Tongue (tissue), 2 donors: ENCODE results near the gene GPR153. TPM values are rescaled to one million over a fixed set of nuclear protein-coding genes. Genes with fewer than 3 reads are reported as not detected.
"Not testable (repeated sequence)": the region's sequence is repeated elsewhere in the genome, so short reads cannot be mapped to it uniquely, and the experiment has no call there.

Experiments
- DNase-seq: peaks from one replicate; pipeline ENCODE4 v3.0.0-alpha.2; 2015
- total RNA-seq: library from RNA; depleted of rRNA; stranded (reverse); fragments of >200 nt; gene quantifications from one replicate; pipeline ENCODE4 v1.2.3, GENCODE V29; 2014

The GPR153 gene
- 13.7 TPM for total RNA-seq

DNA sequence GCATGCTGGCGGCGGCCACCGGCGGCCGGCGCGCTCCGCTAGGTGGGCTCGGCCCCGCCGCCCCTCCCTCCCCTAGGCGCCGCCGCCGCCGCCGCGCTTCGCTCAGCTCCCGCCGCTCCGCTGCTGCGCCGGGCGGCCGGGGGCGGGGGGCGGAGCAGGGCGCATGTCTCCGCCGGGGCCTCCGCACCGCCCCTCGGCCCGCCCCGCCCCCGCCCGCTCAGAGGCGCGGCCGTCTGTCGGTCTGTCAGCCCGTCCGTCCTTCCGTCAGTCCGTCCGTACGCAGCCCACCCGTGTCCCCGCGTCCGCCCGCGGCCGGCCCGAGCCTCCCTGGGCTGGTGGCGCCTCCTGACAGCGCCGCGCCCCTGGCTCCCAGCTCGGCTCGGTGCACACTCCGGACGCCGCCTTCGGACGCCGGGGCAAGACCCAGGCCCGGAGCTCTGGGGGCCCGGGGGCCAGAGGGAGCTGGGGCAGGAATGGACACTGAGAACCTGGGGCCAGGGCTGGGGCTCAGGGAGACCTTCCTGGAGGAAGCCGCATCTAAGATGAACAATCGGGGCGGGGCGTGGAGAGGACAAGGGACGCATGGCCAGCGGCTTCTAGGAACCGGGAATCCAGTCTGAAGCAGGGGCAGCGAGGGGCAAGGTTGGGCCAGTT lies at the start of gene GPR153:
TSS of gene GPR153 (minus strand) at position 138 of the 654 bp plus-strand sequence. CDS start 6,193 bp downstream, outside the sequence.
- peak; percentile 78 for DNase-seq

DNA sequence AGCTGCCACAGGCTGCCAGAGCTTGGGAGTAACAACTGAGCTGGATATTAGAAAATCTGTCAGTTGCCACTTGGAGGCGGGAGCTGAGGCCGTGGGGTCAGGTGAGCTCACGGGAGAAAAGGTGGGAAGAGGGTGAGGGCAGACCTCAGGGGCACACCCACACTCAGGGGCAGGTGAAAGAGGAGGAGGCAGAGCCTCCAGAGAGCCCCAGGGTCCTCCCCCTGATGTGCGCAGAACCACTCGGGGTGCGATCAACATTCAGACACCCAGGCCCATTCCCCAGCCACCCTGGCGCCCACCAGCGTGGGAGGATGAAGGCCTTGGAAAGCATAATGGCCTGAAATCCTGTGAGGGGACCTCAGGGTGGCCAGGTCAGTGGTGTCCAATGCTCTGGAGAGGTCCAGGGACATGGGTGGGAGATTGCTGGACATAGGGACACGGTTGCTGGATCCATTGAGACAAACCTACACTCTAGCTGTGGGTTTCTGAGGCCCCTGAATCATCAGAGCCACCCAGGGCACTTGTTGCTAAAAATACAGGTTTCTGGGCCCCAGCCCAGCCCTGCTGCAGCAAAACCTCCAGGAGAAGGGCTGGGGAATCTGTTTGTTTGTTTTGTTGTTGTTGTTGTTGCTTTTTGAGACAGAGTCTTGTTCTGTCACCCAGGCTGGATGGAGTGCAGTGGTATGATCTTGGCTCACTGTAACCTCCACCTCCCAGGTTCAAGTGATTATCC lies 49.4 kb upstream of the GPR153 start:
- DNase-seq: no peak

DNA sequence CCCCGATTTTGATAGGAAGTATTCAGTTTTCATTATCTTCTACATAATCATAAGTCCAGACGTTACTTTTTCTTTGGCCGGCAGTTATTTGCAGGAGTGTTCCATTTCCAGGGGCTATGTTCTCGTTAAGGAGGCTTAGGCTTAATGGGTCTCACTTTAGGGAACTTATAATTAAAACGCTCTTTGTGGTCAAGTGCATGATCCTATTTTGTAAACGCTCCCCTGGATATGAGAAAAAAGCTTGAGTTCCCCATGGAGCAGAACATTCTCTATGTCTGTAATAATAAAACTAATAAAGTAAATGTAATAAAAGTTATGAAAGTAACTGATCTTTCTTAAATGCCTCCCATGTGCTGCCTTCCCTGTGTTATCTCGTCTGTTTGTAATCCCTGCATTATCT lies 48.7 kb upstream of the GPR153 start:
- no peak for DNase-seq

DNA sequence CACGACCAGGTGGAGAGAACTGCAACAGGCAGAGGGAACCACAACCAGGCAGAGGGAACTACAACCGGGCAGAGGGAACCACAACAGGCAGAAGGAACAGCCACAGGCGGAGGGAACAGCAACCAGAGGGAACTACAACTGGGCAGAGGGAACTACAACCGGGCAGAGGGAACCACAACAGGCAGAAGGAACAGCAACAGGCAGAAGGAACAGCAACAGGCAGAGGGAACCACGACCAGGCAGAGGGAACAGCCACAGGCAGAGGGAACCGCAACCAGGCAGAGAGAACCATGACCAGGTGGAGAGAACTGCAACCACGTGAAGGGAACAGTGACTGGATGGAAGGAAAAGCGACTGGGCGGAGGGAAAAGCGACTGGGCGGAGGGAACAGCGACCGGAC lies 47.6 kb upstream of the GPR153 start:
- no peak for DNase-seq

DNA sequence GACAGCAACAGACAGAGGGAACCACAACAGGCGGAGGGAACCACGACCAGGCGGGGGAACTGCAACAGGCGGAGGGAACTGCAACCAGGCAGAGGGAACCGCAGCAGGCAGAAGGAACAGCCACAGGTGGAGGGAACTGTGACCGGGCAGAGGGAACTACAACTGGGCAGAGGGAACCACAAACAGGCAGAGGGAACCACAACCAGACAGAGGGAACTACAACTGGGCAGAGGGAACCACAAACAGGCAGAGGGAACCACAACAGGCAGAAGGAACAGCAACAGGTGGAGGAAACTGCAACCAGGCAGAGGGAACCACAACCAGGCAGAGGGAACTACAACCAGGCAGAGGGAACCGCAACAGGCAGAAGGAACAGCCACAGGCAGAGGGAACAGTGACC lies 46.8 kb upstream of the GPR153 start:
- not testable (repeated sequence) for DNase-seq

DNA sequence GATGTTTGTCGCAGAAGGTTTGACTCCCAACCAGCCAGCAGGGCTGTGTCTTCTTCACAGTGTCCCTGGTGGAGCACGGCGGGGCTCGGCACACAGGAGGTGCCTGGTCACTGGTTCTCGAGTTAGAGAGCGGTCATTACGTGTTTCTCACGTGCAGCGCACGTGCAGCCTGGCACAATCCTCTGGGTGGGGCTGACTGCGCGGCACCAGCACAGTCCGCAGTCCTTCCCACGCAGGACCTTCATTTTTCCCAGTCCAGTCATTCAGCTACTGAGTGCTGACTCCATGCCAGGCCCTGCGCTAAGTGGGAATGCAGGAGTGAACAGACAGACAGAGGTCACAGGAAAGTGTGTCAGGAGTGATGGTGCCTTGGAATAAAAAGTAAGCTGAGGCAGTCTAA lies 46.2 kb upstream of the GPR153 start:
- DNase-seq: no peak

DNA sequence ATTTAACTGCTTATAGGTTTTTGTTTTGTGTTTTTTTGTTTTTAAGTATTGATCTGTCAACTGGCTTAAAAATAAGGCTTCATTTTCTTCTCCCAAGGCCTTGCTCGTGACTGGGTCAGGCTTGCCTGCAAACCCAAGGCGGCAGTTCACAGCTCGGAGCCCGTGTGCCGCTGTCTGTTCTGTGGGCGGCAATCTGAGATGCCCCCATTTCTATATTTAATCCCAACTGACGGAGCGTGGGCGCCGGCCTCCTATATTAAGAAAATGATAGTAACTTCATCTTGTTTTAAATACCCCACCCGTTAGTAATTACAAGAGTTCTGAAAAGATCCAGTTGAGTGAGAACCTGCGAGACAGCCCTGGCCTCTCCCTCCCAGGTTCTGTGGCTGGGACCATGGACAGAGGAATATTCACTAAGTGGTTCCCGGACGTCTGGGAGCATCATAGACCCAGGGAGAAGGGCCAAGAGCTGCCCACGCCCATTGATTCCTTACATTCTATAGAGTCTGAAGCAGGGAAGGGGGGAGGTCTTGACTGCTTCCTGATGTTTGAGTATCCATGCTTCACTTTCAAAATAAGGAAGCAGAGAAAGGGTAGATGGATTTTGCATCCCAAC lies 42.6 kb upstream of the GPR153 start:
- DNase-seq: peak; percentile 45

DNA sequence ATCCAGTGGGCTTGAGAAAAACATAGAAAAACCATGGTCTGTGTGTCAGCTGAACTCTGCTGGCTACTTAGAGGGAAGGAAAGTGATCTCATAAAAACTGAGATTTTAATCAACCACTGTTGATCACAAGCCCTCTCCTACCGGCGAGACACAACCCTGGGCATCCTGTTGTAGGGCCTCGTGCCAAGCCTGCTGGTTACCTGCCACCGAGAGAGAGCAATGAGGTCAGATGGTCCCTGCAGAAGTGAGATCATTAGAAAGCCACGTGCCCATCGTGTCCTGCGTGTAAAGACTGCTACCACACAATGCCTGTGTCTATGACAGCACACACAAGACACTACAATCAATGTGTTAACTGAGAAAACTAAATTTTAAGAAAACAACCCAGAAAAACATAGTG lies 41.7 kb upstream of the GPR153 start:
- DNase-seq: no peak

DNA sequence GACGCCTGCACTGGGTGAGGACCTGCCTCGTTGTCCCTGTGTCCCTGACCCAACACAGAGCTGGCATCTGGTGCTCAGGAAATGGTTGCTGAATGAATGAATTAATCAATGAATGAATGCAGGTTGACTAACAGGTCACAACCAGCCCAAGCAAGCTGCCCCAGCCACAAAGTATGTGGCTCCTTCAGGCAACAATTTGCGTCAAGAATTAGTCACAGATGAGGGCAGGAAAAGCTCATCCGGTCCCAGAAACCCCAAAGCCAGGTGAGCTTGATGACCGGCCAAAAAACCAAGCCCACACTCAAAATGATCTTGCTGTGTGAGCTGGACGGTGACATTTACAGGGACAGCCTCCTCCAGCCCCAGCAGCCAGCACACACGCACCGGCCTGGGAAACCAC lies 40.6 kb upstream of the GPR153 start:
- DNase-seq: no peak

DNA sequence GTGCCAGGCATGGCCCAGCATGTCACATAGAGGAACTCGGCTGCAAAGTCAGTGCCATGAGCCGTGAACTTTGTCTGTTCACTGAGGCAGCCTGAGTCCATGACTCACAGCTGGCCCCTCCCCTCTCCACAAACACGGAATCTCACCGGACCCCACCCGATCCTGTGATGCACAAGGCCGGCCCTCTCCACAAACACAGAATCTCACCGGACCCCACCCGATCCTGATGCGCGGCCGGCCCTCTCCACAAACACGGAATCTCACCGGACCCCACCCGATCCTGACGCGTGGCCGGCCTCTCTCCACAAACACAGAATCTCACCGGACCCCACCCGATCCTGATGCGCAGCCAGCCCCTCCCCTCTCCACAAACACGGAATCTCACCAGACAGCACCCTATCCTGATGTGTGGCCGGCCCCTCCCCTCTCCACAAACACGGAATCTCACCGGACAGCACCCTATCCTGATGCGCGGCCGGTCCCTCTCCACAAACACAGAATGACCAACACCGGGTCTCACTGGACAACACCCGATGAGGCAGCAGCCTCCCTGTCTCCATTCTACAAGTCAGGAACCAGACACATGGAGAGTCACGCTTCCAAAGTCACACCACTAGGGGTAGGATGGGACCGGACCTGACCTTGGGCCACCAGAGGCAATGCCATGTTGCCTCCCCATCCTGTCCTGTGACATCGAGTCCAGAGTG lies 39.6 kb upstream of the GPR153 start:
- no peak for DNase-seq

DNA sequence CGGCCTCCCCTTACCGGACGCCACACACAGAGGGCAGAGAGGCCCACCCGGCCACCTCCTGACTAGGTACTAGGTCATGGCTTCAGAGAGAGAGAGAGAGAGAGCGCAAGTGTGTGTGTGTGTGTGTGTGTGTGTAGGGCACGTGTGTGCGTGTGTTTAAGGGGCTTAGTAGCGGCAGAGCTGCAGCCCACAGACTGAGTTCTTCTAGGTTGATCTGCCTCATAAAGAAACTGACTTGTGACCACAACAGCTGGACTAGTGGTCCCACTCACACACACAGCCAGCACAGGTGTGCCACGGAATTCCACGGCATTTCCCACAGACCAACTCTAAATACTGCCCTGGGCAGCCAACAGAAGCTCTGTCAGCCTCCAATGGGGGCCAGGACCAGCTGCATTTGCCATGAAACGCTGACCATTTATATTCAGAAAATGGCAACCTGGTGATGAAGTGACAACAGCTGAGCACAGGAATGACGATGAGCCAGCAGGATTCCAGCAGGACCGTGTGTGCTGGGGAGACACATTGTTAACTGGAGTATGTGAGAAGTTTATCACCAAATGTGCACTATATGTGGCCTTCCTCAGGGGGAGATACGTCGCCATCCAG lies 38.8 kb upstream of the GPR153 start:
- DNase-seq: peak; percentile 66

DNA sequence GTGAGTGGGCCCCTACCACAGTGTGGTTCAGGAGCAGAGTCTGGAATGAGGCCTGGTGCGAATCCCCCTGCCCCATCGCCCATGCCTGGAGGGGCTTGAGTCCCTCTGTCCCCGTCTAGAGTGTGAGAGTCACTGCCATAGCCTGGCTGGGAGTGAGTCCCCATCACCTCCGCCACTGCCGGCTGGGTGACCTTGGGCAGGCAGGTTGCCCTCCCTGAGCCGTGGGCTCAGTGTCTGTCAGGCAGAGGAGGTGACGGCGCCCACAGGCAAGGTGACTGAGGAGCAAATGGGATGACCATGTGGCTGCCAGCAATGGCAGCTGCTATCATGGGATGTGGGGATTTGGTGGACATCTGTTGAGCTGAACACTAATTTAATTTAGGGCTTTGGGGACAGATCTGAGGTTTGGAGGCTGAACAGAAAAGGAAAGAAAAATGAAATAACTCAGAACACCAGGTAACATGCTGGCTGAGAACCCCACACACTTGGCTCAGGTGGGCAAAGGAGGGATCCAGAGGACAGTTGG lies 38.1 kb upstream of the GPR153 start:
- DNase-seq: no peak

DNA sequence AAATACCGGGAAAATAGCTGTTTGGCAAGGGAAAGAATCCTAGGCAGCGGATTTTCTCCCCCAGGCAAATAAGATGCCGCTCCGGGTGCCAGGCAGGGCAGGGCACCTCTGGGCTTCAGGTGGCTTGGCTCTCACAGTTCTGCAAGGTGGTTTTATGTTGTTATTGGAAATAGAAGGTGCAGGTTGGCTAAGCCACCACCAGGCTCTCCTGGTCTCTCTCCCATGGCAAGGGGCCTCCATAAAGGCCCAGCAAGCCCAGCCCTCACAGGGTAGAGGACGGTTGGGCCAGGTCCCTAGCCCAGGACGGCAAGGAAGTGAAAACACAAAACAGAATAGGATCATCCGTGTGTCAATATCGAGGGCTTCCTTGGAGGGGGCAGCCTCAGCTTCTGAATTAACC lies 37.6 kb upstream of the GPR153 start:
- no peak for DNase-seq

DNA sequence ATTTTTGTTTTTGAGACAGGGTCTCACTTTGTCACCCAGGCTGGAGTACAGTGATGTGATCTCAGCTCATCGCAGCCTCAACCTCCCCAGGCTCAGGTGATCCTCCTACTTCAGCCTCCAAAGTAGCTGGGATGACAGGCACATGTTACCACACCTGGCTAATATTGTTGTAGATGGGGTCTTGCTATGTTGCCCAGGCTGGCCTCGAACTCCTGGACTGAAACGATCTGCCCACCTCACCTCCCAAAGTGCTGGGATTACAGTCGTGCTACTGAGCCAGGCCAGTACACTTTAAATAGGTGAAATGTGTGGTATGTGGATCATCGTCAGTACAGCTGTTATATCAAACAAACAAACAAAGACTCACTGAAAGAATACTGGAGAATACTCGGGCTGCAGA lies 35.0 kb upstream of the GPR153 start:
- no peak for DNase-seq

DNA sequence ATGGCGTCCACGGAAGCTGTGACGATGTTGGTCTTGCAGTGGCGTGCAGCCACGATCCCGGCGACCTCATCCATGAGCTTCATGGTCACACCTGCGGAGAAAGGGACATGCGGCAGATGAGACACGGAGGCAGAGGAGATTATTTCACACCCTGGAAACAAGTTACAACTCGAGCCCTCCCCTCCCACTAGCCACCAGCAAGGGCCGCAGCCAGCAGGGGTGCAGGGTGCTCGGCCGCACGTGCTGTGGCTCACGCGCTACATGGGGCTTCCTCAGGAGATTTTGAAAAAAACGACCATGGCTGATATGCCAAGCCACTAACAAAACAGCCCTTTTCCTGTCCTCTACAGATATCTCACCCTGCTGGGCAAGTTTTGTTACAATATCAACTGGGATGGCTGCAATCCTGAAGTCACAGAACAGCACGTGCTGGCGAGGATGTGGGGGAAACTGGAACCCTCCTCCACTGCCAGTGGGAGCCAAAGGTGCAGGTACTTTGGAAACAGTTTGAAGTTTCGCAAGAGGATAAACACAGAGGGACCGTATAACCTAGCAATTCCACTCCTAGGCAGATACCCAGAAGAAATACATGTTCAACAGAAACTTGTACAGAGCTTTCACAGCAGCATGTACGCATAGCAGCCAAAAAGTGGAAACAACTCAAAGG lies 34.1 kb upstream of the GPR153 start:
- no peak for DNase-seq

DNA sequence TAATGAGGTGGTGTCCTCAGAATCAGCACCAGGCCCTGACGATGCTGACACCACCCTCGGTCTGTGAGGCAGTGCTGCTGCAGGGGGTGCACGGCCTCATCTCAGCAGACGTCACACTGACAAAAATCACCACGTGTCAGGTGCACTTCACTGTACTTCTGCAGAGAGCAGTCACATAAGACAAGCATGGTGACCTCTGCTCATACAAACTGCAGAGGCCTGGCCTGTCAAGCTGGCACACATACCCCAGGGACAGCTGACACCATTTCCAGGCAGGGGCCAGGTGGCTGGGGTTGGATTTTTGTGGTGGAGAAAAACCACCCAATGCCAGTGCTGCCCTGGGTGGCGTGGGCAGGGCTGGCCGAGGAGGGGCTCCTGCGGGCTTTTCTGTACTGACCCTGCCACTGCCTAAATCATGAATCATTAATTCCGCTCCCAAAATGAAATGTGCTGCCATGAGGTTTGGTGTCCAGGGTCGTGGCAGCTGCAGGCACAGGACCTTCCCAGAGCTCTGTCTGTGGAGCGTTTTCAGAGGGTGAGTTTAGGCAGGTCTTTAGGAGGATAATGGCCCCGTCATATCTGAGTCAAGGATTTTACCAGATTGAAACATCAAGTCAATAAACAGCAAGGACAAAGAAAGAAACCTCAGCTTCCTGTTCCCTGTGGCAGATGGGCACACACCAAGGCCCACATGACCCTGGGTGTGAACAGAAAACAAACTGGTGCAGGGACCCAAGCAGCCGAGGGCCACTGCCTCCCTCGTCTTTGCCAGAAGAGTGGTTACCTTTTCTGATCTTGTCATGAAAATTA lies 33.4 kb upstream of the GPR153 start:
- peak; percentile 63 for DNase-seq

DNA sequence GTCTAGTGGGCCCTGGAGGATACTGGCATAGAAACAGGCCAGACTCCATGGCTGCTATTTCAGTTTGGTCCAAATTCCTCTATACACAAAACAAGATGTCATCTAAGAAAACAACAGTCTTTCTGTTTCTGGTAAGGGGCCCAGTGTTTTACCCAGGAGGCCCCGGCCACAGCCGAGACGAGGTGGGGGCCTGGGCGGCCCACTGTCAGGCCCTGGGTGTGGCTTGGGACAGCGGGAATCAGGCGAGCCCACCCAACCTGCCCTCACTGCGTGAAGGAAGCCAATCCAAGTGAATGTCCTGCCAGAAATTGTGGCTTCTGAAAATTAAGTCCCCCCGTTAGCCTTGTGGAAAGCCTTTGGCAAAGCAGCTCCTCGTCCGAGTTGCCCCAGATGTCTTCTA lies 31.2 kb upstream of the GPR153 start:
- DNase-seq: peak; percentile 48

DNA sequence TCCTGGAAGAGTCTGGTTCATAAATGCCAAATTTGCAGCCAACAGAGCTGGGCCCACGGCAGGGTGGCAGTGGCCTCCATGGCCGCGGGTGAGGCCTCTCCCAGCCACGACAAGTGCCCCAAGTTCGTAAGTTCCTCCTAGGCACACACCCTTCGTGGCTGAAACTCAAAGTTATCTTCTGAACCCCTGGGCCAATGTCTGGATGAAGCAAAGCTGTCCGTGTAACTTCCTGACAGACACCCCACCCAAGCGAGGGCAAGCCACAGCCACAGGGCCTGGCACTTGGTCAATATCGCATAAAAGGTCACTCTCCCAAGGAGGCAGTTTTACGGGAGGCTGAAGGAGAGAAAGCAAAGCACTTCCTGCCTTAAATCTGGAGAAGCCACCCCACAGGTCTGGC lies 27.8 kb upstream of the GPR153 start:
- DNase-seq: no peak

DNA sequence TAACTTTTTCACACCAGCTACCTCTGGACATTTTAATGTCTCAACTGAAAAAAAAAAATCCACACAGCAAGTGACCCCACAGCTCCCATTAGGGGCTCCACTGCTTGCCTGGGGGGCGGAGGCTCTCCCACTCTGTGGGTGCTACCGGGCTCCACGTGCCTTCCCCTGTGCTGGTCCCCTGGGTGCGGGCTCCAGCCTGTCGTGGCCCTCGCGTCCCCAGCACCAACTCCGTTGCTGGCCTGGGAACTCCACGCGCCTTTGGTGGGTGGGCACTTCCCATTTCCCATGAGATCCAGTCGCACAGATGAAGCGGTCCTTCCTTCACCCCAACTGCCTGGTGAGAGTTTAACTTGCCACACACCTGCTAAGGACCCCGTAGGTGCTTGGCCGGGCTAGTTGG lies 27.1 kb upstream of the GPR153 start:
- DNase-seq: no peak

DNA sequence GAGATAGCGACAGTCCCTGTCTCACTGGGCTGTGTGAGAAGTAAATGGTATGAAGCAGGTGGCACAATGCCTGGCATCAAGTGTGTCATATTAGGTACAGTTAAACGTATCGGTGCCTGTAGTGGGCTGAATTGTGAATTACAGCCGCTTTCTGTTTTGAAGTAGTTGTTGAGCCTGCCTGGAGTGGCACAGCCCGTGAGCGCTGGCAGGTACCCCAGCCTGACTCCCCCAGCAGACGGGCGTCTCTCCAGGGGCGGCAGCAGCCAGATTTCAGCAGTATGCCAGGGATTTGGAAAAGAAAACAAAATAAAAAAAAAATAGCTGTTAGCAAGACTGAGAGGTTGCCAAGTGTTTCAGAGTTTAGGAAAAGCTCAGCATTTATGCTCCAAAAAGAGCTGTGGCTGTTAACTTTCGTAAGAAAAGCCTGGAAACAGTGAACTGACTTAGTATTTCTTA lies 26.6 kb upstream of the GPR153 start:
- DNase-seq: peak; percentile 62

DNA sequence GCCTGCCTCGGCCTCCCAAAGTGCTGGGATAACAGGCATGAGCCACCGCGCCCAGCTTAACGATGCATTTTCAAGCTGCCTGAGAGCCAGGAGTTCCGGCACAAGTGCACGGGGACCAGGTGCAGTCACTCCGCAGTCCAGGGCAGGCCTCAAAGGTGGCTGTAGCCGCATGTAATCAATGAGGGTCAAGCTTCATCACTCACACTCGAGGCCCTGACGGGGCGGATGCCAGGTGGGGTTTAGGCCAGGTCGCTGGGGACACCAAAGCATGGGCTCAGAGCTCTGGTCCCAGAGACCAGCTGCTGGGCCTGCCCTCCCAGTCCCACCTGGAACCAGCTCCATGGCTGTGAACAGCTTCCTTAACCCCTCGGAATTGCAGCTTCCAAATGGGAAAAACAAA lies 26.1 kb upstream of the GPR153 start:
- no peak for DNase-seq
